B cell (primary cell): ENCODE measurements around the gene PDCD1LG2. TPM values are rescaled to one million over a fixed set of nuclear protein-coding genes. Genes with fewer than 3 reads are reported as not detected.

Experiments
- ATAC-seq: fragments of 200-7000 bp; cut with Tn5 transposase; one replicate; pipeline ENCODE4 v1.10.0; 2021; ENCODE audit warnings: low read depth, mild to moderate bottlenecking, moderate number of reproducible peaks, moderate library complexity
- CTCF ChIA-PET: fragments of 350-600 bp; sonication (Branson Sonifier 250); formaldehyde crosslinking; loops from one replicate; lab custom pipeline; 2021; ENCODE audit warnings: antibody characterized with exemption, inconsistent platforms; lab: Charles Lee
- POLR2A ChIA-PET: fragments of 350-600 bp; sonication (Branson Sonifier 250); formaldehyde crosslinking; loops from one replicate; lab custom pipeline; 2021; ENCODE audit warnings: antibody characterized with exemption; lab: Charles Lee
- DNase-seq: peaks from one replicate; pipeline ENCODE4 v3.0.0; 2013
- H2AFZ ChIP-seq: 2 replicates; pipeline ENCODE4 v1.6.1; 2012; ENCODE audit warnings: mild to moderate bottlenecking, low read depth, low read length; ENCODE audit not compliant: insufficient read depth, poor library complexity, severe bottlenecking
- H3K27ac ChIP-seq, 2 donors: 1 replicate in 1 of 2; 2 replicates in 1 of 2; pipeline ENCODE4 v1.5.1; 2012 to 2013; ENCODE audit warnings: low read length in 2 of 2, mild to moderate bottlenecking in 2 of 2, moderate library complexity in 1 of 2
- H3K27me3 ChIP-seq, 4 experiments: fragments of 200-600 bp in 1 of 4; sonication (generic) in 1 of 4; replicated peaks in 1 of 4; 1 replicate in 2 of 4; 2 replicates in 2 of 4; pipeline versions ENCODE4 v1.6.1 to v1.7.0; 2013 to 2016; ENCODE audit warnings: low read length in 3 of 4, mild to moderate bottlenecking in 2 of 4, mixed read lengths in 1 of 4, moderate library complexity in 1 of 4; ENCODE audit not compliant: insufficient read depth in 4 of 4, control insufficient read depth in 3 of 4; ENCODE audit errors: control extremely low read depth in 1 of 4
- H3K36me3 ChIP-seq, 2 experiments: replicated peaks in 1 of 2; 1 replicate in 1 of 2; 2 replicates in 1 of 2; pipeline versions ENCODE4 v1.6.1 to v1.7.1; 2013; ENCODE audit warnings: low read length in 1 of 2; ENCODE audit not compliant: insufficient read depth in 2 of 2, control insufficient read depth in 1 of 2; ENCODE audit errors: control extremely low read depth in 1 of 2, extremely low read depth in 1 of 2
- H3K4me1 ChIP-seq, 2 donors: fragments of 200-600 bp in 1 of 2; sonication (generic) in 1 of 2; 1 replicate in 1 of 2; 2 replicates in 1 of 2; pipeline versions ENCODE4 v1.5.1 to v1.6.1; 2013 to 2017; ENCODE audit warnings: low read length in 2 of 2; ENCODE audit not compliant: control insufficient read depth in 2 of 2, insufficient read depth in 2 of 2
- H3K4me2 ChIP-seq: replicated peaks from 2 replicates; pipeline ENCODE3; 2012; ENCODE audit warnings: mild to moderate bottlenecking, low read depth, low read length; ENCODE audit not compliant: poor library complexity, severe bottlenecking
- H3K4me3 ChIP-seq, 5 experiments: fragments of 200-600 bp in 1 of 5; sonication (generic) in 1 of 5; 1 replicate in 3 of 5; 2 replicates in 2 of 5; pipeline versions ENCODE4 v1.5.1 to v1.7.0; 2011 to 2016; ENCODE audit warnings: low read length in 4 of 5, mild to moderate bottlenecking in 4 of 5, low read depth in 2 of 5, control low read depth in 1 of 5, moderate library complexity in 1 of 5; ENCODE audit not compliant: insufficient read depth in 1 of 5; ENCODE audit errors: control extremely low read depth in 1 of 5, extremely low read depth in 1 of 5
- H3K79me2 ChIP-seq: fragments of 200-600 bp; sonication (generic); one replicate; pipeline ENCODE4 v1.6.0; 2016; ENCODE audit warnings: low read length; ENCODE audit not compliant: control insufficient read depth, insufficient read depth
- H3K9ac ChIP-seq: fragments of 200-600 bp; sonication (generic); 2 replicates; pipeline ENCODE4 v1.6.1; 2017; ENCODE audit warnings: mild to moderate bottlenecking, low read length, moderate library complexity
- H3K9me3 ChIP-seq, 3 donors: one replicate each; pipeline versions ENCODE4 v1.6.1 to v1.7.1; 2013; ENCODE audit warnings: low read length in 2 of 3; ENCODE audit not compliant: control insufficient read depth in 2 of 3, insufficient read depth in 1 of 3; ENCODE audit errors: control extremely low read depth in 1 of 3
- H4K20me1 ChIP-seq: 2 replicates; pipeline ENCODE4 v1.6.0; 2012; ENCODE audit warnings: mild to moderate bottlenecking, low read length; ENCODE audit not compliant: insufficient read depth, control insufficient read depth, poor library complexity, severe bottlenecking
- H3K27ac Mint-ChIP-seq: one replicate; pipeline ENCODE4 v1.8.0; 2021; ENCODE audit warnings: mixed read lengths
- H3K27me3 Mint-ChIP-seq: one replicate; pipeline ENCODE4 v1.8.0; 2021; ENCODE audit warnings: mixed read lengths
- H3K4me1 Mint-ChIP-seq: one replicate; pipeline ENCODE4 v1.8.0; 2021; ENCODE audit warnings: mixed read lengths
- H3K4me3 Mint-ChIP-seq: one replicate; pipeline ENCODE4 v1.8.0; 2021; ENCODE audit warnings: mixed read lengths
- H3K9me3 Mint-ChIP-seq: one replicate; pipeline ENCODE4 v1.8.0; 2022; ENCODE audit warnings: mixed read lengths; ENCODE audit not compliant: insufficient read depth
- CTCF ChIP-seq: fragments of 200-600 bp; IDR thresholded peaks from one replicate; pipeline ENCODE4 v1.8.0; 2022; ENCODE audit warnings: antibody characterized with exemption, mild to moderate bottlenecking
- EZH2 ChIP-seq: IDR thresholded peaks from 2 replicates; pipeline ENCODE4 v1.6.1; 2012; ENCODE audit warnings: borderline replicate concordance, low read depth, mild to moderate bottlenecking, moderate library complexity, low read length; ENCODE audit not compliant: insufficient read depth, poor library complexity, severe bottlenecking
- WGBS: methylation state at CpG from one replicate; pipeline ENCODE4 v1.1.5; 2013; ENCODE audit warnings: missing lambda C conversion rate; ENCODE audit not compliant: insufficient coverage; 5-methylcytosine and 5-hydroxymethylcytosine counted together
- intact Hi-C: fragments of 100-400 bp; cut with micrococcal nuclease; formaldehyde crosslinking; loops from one replicate; pipeline ENCODE4 v1.10.0; 2022
- polyA plus RNA-seq: library from polyadenylated mRNA; depleted of rRNA; stranded (reverse); fragments of >200 nt; gene quantifications from 2 replicates; pipeline ENCODE4 v1.2.3, GENCODE V29; 2012
- total RNA-seq, 2 donors: library from RNA; stranded (reverse); fragments of 120-200 nt in 1 of 2; gene quantifications; 1 replicate in 1 of 2; 2 replicates in 1 of 2; pipeline versions ENCODE4 v1.2.3 to v1.2.4, GENCODE V29; 2013 to 2022

The PDCD1LG2 gene
- total and polyA plus RNA-seq, 2 donors (not counting 1 experiment from before 2014, with no cell fraction given), result 0.67 TPM; not detected in 1

GRCh38 chr9:5466005-5466404, 44.3 kb upstream of the PDCD1LG2 start:
- no CpG with 5 or more reads among the region's 1 CpG for WGBS
- no peaks in the 10 kb centered on the region for H3K4me1 ChIP-seq
- H4K20me1 ChIP-seq, result no peaks in the 10 kb centered on the region
- no peak for ATAC-seq
- no peak overlapping the region for H3K4me2 ChIP-seq
- no peak overlapping the region for H2AFZ ChIP-seq
- Mint-ChIP-seq H3K27ac (no peak overlapping the region), H3K4me1 (peaks cover 6% of the 10 kb centered on the region), H3K27me3 (no peaks in the 10 kb centered on the region), H3K9me3 (no peaks in the 10 kb centered on the region), H3K4me3 (no peak overlapping the region)
- H3K4me3 ChIP-seq, result no peak overlapping the region
- H3K36me3 ChIP-seq, result no peaks in the 10 kb centered on the region
- ChIA-PET POLR2A (no interaction called here), CTCF (interaction anchor here (0.9 kb wide), 1 partner anchor 135 kb away, joined by 3 read pairs; no protein-coding TSS in a partner anchor)
- intact Hi-C loops, result no loop called here
- H3K79me2 ChIP-seq, result no peaks in the 10 kb centered on the region
- H3K27ac ChIP-seq, result no peak overlapping the region
- no peaks in the 10 kb centered on the region for H3K27me3 ChIP-seq
- H3K9me3 ChIP-seq, result peaks cover 0 to 6% (median 1%) of the 10 kb centered on the region in 3 donors
- TF ChIP-seq EZH2 (no peak), CTCF (no peak)
- no peak for DNase-seq
- H3K9ac ChIP-seq, result no peak overlapping the region

GRCh38 chr9:5466766-5467165, 43.6 kb upstream of the PDCD1LG2 start:
- no peaks in the 10 kb centered on the region for H3K27me3 ChIP-seq
- peaks cover 0 to 6% (median 1%) of the 10 kb centered on the region in 3 donors for H3K9me3 ChIP-seq
- H3K27ac ChIP-seq, result no peak overlapping the region
- no peaks in the 10 kb centered on the region for H3K27me3 Mint-ChIP-seq
- H3K79me2 ChIP-seq, result no peaks in the 10 kb centered on the region
- WGBS, result no CpG with 5 or more reads among the region's 2 CpGs
- H3K9ac ChIP-seq, result no peak overlapping the region
- ATAC-seq (no peak), DNase-seq (no peak)
- H3K9me3 Mint-ChIP-seq, result no peaks in the 10 kb centered on the region
- H3K36me3 ChIP-seq, result no peaks in the 10 kb centered on the region
- no peak overlapping the region for H3K4me3 Mint-ChIP-seq
- ChIA-PET POLR2A (no interaction called here), CTCF (no interaction called here)
- no peak overlapping the region for H3K4me2 ChIP-seq
- intact Hi-C loops, result no loop called here
- H3K4me3 ChIP-seq, result no peak overlapping the region
- peaks cover 6% of the 10 kb centered on the region for H3K4me1 Mint-ChIP-seq
- no peak overlapping the region for H2AFZ ChIP-seq
- no peak for TF ChIP-seq CTCF
- TF ChIP-seq EZH2, result no peak
- no peaks in the 10 kb centered on the region for H4K20me1 ChIP-seq
- no peak overlapping the region for H3K27ac Mint-ChIP-seq
- no peaks in the 10 kb centered on the region for H3K4me1 ChIP-seq
